GM18861 (cell line): ENCODE measurements around the gene MDN1.
"Not testable (repeated sequence)": the region's sequence is repeated elsewhere in the genome, so short reads cannot be mapped to it uniquely, and the experiment has no call there.

ENCODE experiments used
- ATAC-seq: cut with Tn5 transposase; IDR thresholded peaks from one replicate; pipeline ENCODE4 v1.9.1; 2021; ENCODE audit not compliant: unreplicated experiment

MDN1 gene

DNA sequence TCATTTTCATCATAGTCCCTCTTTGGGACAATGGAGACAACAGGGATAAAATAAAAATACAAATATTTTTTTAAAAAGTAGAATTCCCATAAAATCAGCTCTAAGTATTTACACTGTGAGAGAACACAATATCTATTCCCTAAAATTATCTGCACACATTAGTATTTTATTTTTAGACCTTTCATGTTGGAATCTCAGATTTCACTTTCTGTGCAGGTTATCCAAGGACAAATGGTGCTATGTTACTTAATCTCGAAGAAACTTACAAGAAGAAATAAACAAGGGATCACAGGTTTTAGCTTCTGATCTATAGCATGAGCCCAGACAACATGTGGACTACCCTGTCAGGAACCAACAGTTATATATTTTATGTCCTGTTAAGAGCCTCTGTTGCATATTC is 158.0 kb downstream of the MDN1 start:
- ATAC-seq = no peak

GRCh38 chr6:89660981-89661380 is 158.6 kb downstream of the MDN1 start:
- ATAC-seq = no peak

DNA sequence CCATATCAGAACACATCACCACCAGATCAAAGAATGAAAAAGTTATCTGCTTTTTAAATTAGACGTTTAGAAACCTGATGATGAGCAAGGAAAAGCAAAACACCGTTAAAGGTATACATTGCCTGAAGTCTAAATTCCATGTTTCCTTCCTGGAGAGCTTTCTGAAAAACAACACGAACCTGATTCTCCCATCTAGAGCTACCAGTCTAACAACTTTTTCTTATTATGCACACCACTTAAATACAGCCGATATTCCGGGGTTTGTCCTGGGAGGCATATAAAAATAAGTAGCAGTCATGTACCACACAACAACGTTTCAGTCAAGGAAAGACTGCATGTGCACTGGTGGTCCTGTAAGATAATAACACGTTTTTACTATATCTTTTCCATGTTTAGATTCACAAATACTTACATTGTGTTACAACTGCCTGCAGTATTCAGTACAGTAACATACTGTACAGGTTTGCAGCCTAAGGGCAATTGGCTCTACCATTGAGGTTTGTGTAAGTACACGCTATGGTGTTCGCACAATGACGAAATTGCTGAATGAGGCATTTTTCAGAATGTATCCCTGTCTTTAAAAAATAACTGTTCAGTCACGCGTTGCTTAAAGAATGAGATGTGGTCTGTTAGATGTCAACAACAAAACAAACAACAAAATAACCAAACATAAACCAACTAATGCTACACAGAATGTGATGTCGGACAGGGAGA is 162.0 kb downstream of the MDN1 start:
- ATAC-seq = no peak

DNA sequence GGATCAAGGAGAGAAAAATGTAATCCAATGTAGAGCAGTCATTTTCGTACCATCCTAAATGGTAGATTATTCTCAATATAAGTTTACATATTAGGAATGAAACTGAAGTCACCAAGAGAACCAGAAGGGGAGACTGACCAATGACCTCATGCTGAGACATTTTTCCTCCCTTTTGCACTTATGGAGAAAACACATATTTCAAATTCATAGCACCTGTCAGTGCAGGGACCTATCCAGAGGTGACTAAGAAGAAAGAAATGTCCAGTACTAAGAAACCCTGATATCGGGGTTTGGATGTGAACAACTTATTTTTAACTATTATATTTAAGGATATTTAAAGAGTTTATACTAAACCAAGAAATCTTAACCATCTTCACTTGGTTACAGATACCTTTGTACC is 164.5 kb downstream of the MDN1 start:
- ATAC-seq = no peak

DNA sequence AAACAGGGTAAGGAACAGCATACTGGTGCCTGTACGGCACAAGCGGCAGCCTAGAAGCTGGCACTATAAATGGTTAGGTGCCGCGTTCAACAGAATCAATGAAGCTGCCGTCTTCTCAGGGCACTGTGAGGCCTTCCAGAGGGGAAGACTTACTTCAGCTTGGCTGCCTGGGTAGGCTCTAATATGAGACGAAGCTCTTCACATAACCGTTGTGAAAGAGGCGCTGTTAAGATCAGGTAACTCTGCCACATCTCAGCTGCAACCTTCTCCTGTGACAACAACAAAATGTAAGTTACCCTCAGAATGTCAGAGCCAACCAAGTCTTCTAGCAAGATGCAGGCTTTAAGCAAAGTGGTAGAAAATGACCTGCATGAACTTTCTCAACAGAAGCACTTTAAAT is 169.0 kb downstream of the MDN1 start:
- no peak for ATAC-seq

DNA sequence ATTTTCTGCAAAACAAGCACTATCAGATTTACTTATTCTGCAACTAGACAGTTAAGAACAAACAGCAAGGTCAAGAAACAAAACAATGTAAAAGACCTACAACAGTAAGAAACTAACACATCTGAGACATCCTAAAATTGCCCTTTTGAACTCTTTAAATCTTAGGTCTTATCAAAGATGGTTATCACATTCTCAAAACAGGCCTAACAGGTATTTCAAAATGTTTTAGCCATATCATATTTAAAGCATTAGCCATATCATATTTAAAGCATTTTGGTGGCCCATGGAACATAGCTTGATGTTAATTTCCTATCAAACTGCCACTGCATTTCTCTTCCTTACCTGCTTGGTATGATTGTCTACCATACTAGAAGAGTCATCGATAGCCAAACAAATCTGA is 169.9 kb downstream of the MDN1 start:
- no peak for ATAC-seq

- ATAC-seq = no peak
Observed at GRCh38 chr6:89644864-89645263, 174.7 kb downstream of the MDN1 start.

DNA sequence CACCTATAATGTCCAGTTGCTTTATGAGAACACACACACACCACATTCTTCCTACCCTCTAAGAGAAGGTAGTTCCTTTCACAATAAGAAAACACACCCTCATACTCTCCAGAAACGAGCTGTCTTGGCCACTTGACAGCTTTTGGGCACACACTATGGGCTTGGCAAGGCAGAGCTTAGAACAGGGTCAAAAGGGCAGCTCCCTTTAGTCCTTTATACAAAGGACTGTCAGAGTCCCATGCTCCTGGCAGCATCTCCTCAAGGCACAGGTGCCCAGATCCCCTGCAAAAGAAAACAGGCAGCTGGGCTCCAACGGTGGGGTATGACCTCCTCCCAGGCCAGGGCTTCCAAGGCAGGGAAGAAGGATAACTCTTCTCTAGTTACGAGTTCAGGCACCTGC is 176.2 kb downstream of the MDN1 start:
- ATAC-seq = no peak

DNA sequence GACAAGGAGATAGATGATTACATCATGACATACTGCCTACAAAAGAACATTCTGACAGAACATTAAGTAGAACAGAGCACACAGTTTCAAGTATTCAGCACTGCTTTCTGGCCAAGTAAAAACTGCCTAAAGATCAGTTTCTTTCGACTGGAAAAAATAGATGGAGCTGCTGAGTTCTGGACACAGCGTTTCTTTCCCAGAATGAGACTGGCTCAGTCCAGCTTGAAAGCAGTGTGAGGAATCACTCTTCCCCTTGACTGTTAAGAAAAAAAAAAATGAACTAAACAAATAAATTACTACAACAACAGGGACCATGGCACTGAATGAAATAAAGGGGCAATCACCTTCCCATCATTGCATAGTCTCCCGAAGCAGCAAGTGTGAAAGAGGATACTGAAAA is 176.6 kb downstream of the MDN1 start:
- no peak for ATAC-seq

GRCh38 chr6:89641581-89641980 is 178.0 kb downstream of the MDN1 start:
- not testable (repeated sequence) for ATAC-seq

- ATAC-seq = no peak
Observed at GRCh38 chr6:89640804-89641203, 178.8 kb downstream of the MDN1 start.

DNA sequence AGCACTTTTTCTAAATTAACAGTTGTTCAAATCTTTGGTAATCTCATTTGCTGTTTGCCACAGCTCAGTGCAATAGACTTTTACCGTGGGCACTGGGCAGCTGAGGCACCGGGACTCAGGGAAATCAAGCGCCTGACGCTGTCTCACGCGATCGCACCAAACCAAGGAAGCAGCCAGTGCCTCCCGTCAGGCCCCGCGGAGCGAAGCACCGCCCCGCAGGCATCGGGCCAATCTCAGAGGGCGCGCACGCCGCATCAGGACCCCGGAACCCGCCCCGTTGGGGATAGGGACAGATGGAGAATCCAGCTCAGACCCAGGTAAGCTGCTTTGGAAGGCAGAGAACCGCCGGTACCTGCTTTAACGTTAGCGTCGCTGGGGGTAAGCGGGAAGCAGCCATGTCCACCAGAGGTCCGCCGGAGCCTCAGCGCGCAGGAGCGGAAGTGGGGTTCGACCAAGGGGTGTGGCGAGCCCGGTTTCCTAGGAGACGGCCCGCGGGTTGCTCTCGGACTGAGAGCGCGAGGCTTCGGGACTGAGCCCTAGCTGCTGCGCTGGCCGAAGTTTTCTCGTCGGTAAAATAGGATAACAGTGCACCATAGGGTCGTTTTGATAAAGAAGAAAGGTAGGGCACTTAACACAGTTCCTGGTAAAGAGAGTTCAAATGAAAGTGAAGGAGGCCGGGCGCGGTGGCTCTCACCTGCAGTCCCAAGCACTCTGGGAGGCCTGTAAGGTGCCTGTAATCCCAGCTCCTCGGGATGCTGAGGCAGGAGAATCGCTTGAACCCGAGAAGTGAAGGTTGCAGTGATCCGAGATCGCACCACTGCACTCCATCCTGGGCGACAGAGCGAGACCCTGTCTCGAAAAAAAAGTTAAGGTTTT is 181.0 kb downstream of the MDN1 start, which contains the start of gene LYRM2:
TSS of gene LYRM2 (minus strand) at position 428 of the 876 bp plus-strand sequence. CDS start at position 397, 31 bp downstream.
- ATAC-seq = peak; percentile 94

DNA sequence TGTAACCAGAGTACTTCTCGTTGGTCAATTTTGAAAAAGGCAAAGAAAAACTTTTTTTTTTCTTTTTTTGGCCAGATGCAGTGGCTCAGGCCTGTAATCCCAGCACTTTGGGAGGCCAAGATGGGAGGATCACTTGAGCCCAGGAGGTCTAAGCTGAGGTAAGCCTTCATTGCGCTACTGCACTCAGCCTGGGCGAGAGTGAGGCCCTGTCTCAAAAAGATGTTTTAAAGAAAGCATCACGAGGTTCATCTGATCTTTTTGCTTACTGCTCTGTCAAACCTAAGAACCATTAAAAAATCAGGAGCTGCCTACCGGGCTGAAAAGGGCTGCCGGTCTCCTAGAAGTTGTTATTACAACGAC is 181.7 kb downstream of the MDN1 start:
- no peak for ATAC-seq

DNA sequence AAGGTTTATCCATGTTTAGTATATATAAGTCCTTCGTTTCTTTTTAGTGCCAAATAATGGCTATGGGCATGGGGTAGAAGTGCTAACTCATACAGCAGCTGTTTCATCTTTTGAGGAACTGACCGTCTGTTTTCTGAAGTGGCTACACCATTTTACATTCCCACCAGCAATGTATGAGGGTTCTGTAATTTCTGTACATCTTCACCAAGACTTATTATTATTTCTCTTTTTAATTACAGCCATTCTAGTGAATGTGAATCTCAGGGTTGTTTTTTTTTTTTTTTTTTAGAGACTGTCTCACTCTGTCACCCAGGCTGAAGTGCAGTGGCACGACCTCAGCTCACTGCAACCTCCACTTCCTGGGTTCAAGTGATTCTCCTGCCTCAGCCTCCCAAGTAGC is 183.2 kb downstream of the MDN1 start:
- not testable (repeated sequence) for ATAC-seq

GRCh38 chr6:89630488-89630887 is 189.1 kb downstream of the MDN1 start:
- ATAC-seq = no peak

GRCh38 chr6:89623749-89624148 is 195.8 kb downstream of the MDN1 start:
- no peak for ATAC-seq

- ATAC-seq = no peak
Observed at GRCh38 chr6:89619567-89619966, 200.0 kb downstream of the MDN1 start.

- ATAC-seq = no peak
Observed at GRCh38 chr6:89618026-89618425, 201.6 kb downstream of the MDN1 start.

- ATAC-seq = no peak
Observed at GRCh38 chr6:89616531-89616930, 203.1 kb downstream of the MDN1 start.

- no peak for ATAC-seq
Observed at GRCh38 chr6:89615882-89616281, 203.7 kb downstream of the MDN1 start.

- no peak for ATAC-seq
Observed at GRCh38 chr6:89613790-89614189, 205.8 kb downstream of the MDN1 start.

GRCh38 chr6:89612121-89612520 is 207.5 kb downstream of the MDN1 start:
- ATAC-seq = no peak
